Panc1 (cell line): ENCODE measurements around the gene WRAP53. TPM values are rescaled to one million over a fixed set of nuclear protein-coding genes. Genes with fewer than 3 reads are reported as not detected.
A peak's percentile ranks its signal among the peaks of the same experiment; 100 is the strongest.

ENCODE experiments used
- ATAC-seq: fragments of 200-7000 bp; cut with Tn5 transposase; 2 replicates; pipeline ENCODE4 v1.9.1; 2020; ENCODE audit warnings: mild to moderate bottlenecking, moderate library complexity
- BruUV-seq: library from RNA; stranded (reverse); fragments of 400-500 nt; replicated peaks from 2 replicates; lab custom pipeline; 2021; lab: Mats Ljungman, UMichigan
- CTCF ChIA-PET: fragments of 300-600 bp; sonication (Branson Sonifier 250); formaldehyde crosslinking; loops from one replicate; lab custom pipeline; 2022; ENCODE audit warnings: antibody characterized with exemption; lab: Charles Lee
- POLR2A ChIA-PET: fragments of 300-600 bp; sonication (Branson Sonifier 250); formaldehyde crosslinking; loops from one replicate; lab custom pipeline; 2022; ENCODE audit warnings: antibody characterized with exemption; lab: Charles Lee
- DNase-seq: peaks from one replicate; pipeline ENCODE4 v3.0.0-alpha.2; 2010; ENCODE audit warnings: low read depth, low spot score
- H3K27ac ChIP-seq: 2 replicates; pipeline ENCODE4 v1.5.1; 2011; ENCODE audit warnings: mild to moderate bottlenecking, low read length, inconsistent platforms
- H3K27me3 ChIP-seq: fragments of 200-500 bp; sonication (Bioruptor generic); 2 replicates; pipeline ENCODE4 v1.6.0; 2014; ENCODE audit warnings: low read length, inconsistent platforms; ENCODE audit not compliant: control insufficient read depth, insufficient read depth
- H3K36me3 ChIP-seq: fragments of 200-500 bp; sonication (Bioruptor generic); 2 replicates; pipeline ENCODE4 v1.5.1; 2014; ENCODE audit warnings: inconsistent platforms, mild to moderate bottlenecking, low read length, moderate library complexity; ENCODE audit not compliant: control insufficient read depth, insufficient read depth
- H3K4me1 ChIP-seq: 2 replicates; pipeline ENCODE4 v1.5.1; 2011; ENCODE audit warnings: inconsistent platforms, mild to moderate bottlenecking, low read length, moderate library complexity; ENCODE audit not compliant: control insufficient read depth, insufficient read depth
- H3K4me3 ChIP-seq, 2 experiments: 2 replicates each; pipeline ENCODE4 v1.5.1; 2011 to 2012; ENCODE audit warnings: low read depth in 2 of 2, low read length in 2 of 2, mild to moderate bottlenecking in 2 of 2, inconsistent platforms in 1 of 2, moderate library complexity in 1 of 2
- H3K9me3 ChIP-seq: fragments of 200-500 bp; sonication (Bioruptor generic); 2 replicates; pipeline ENCODE4 v1.5.1; 2014; ENCODE audit warnings: low read depth, mild to moderate bottlenecking, inconsistent platforms, low read length, moderate library complexity; ENCODE audit not compliant: control insufficient read depth, insufficient read depth
- CTCF ChIP-seq: fragments of 450-650 bp; IDR thresholded peaks from 2 replicates; pipeline ENCODE4 v1.5.1; 2017; ENCODE audit warnings: mild to moderate bottlenecking
- POLR2AphosphoS5 ChIP-seq: IDR thresholded peaks from 2 replicates; pipeline ENCODE4 v1.6.1; 2012; ENCODE audit warnings: mild to moderate bottlenecking, low read depth, low read length, moderate library complexity
- REST ChIP-seq, 2 experiments: IDR thresholded peaks; 2 replicates each; pipeline ENCODE4 v1.6.1; 2011 to 2012; ENCODE audit warnings: low read depth in 2 of 2, control low read depth in 1 of 2, low read length in 1 of 2, mild to moderate bottlenecking in 1 of 2, moderate library complexity in 1 of 2; ENCODE audit not compliant: insufficient read depth in 1 of 2
- SIN3A ChIP-seq: IDR thresholded peaks from 2 replicates; pipeline ENCODE4 v1.6.1; 2012; ENCODE audit warnings: low read depth, mild to moderate bottlenecking, low read length, moderate library complexity, borderline replicate concordance; ENCODE audit not compliant: insufficient read depth
- TCF7L2 ChIP-seq: IDR thresholded peaks from 2 replicates; pipeline ENCODE4 v1.6.1; 2011; ENCODE audit warnings: mild to moderate bottlenecking, low read depth, low read length, inconsistent platforms
- in situ Hi-C: cut with HindIII; loops from 2 replicates; pipeline ENCODE4 v1.10.0; 2016; ENCODE audit warnings: low sequenced_read_pairs, low pct_unique_long_range_greater_than_20kb
- intact Hi-C: fragments of 100-400 bp; cut with micrococcal nuclease; formaldehyde crosslinking; loops from one replicate; pipeline ENCODE4 v1.10.0; 2022; ENCODE audit not compliant: unreplicated experiment
- total RNA-seq: library from RNA; stranded (reverse); gene quantifications from one replicate; pipeline ENCODE4 v1.2.1, GENCODE V29; 2021; ENCODE audit not compliant: unreplicated experiment

Gene WRAP53
- total RNA-seq, 1 experiment from 2014 or later: 27.0 TPM

GRCh38 chr17:7748076-7748775 is 59.9 kb downstream of the WRAP53 start:
- DNase-seq (no peak), ATAC-seq (no peak)
- POLR2A ChIA-PET: interaction anchor here (0.6 kb wide), 1 partner anchor 98 kb away, joined by 7 read pairs; no protein-coding TSS in a partner anchor
- Histone ChIP-seq H3K27ac (no peak overlapping the region), H3K9me3 (no peaks in the 10 kb centered on the region), H3K27me3 (no peaks in the 10 kb centered on the region), H3K4me1 (no peaks in the 10 kb centered on the region), H3K36me3 (no peaks in the 10 kb centered on the region), H3K4me3 (no peak overlapping the region)
- in situ Hi-C loops: no loop called here
- no TSS peak for BruUV-seq
- intact Hi-C loops: loop anchor here (10.0 kb wide), 1 partner anchor 107 kb away; the partner anchor contains the start of genes CYB5D1, NAA38 and TMEM88
- CTCF ChIA-PET: interaction anchor here (0.7 kb wide), 1 partner anchor 25 kb away, joined by 4 read pairs; no protein-coding TSS in a partner anchor
- TF ChIP-seq CTCF (no peak), SIN3A (no peak), POLR2AphosphoS5 (no peak), TCF7L2 (no peak), REST (IDR thresholded peaks at IDR 0.05; ENCODE audit: insufficient read depth in 1 of 2, low read depth in 2 of 2, low read length in 1 of 2) (no peak)

GRCh38 chr17:7750321-7750821 is 62.1 kb downstream of the WRAP53 start:
- TF ChIP-seq POLR2AphosphoS5: no peak
- TF ChIP-seq TCF7L2: no peak
- no peak for TF ChIP-seq CTCF
- no TSS peak for BruUV-seq
- in situ Hi-C loops (no loop called here), intact Hi-C loops (no loop called here)
- H3K27ac ChIP-seq: no peak overlapping the region; the same call in 1 of the 2 replicates
- ChIA-PET CTCF (no interaction called here), POLR2A (no interaction called here)
- H3K36me3 ChIP-seq: no peaks in the 10 kb centered on the region
- H3K4me1 ChIP-seq: no peaks in the 10 kb centered on the region
- ATAC-seq: peak; percentile 66
- no peak overlapping the region for H3K4me3 ChIP-seq
- H3K9me3 ChIP-seq: no peaks in the 10 kb centered on the region
- DNase-seq: no peak
- H3K27me3 ChIP-seq: no peaks in the 10 kb centered on the region

Other genes starting within 250 kb of the WRAP53 start
- 4.4 TPM for gene FGF11, start 249.0 kb upstream of the WRAP53 start, total RNA-seq
- gene CHRNB1, start 243.4 kb upstream of the WRAP53 start, total RNA-seq: 14.3 TPM
- gene ZBTB4, start 208.8 kb upstream of the WRAP53 start, total RNA-seq: 24.9 TPM
- gene SLC35G6, start 207.0 kb upstream of the WRAP53 start, total RNA-seq: not detected
- gene POLR2A, start 204.1 kb upstream of the WRAP53 start, total RNA-seq: 181 TPM
- gene TNFSF12, start 139.4 kb upstream of the WRAP53 start, total RNA-seq: 12.6 TPM
- 2.3 TPM for gene TNFSF13, start 129.7 kb upstream of the WRAP53 start, total RNA-seq
- gene SENP3, start 126.6 kb upstream of the WRAP53 start, total RNA-seq: 63.7 TPM
- 51.6 TPM for gene CD68, start 108.8 kb upstream of the WRAP53 start, total RNA-seq
- 47.1 TPM for gene MPDU1, start 104.6 kb upstream of the WRAP53 start, total RNA-seq
- gene SOX15, start 98.4 kb upstream of the WRAP53 start, total RNA-seq: 0.33 TPM
- gene FXR2, start 73.6 kb upstream of the WRAP53 start, total RNA-seq: 39.7 TPM
- gene SAT2, start 60.7 kb upstream of the WRAP53 start, total RNA-seq: 74.8 TPM
- 1.2 TPM for gene SHBG, start 58.3 kb upstream of the WRAP53 start, total RNA-seq
- 0.08 TPM for gene ATP1B2, start 37.6 kb upstream of the WRAP53 start, total RNA-seq
- 129 TPM for gene TP53, start 987 bp upstream of the WRAP53 start, total RNA-seq
- 2.5 TPM for gene EFNB3, start 16.7 kb downstream of the WRAP53 start, total RNA-seq
- 0.13 TPM for gene DNAH2, start 29.3 kb downstream of the WRAP53 start, total RNA-seq
- gene KDM6B, start 145.7 kb downstream of the WRAP53 start, total RNA-seq: 19.9 TPM
- gene TMEM88, start 166.6 kb downstream of the WRAP53 start, total RNA-seq: 1.6 TPM
- gene NAA38, start 169.1 kb downstream of the WRAP53 start, total RNA-seq: 75.2 TPM
- 8.6 TPM for gene CYB5D1, start 169.5 kb downstream of the WRAP53 start, total RNA-seq
- gene CHD3, start 200.3 kb downstream of the WRAP53 start, total RNA-seq: 84.6 TPM
- 2.6 TPM for gene RNF227, start 227.8 kb downstream of the WRAP53 start, total RNA-seq
- gene KCNAB3, start 241.4 kb downstream of the WRAP53 start, total RNA-seq: 3.5 TPM
- 154 TPM for gene TRAPPC1, start 243.5 kb downstream of the WRAP53 start, total RNA-seq
- 60.5 TPM for gene CNTROB, start 243.7 kb downstream of the WRAP53 start, total RNA-seq